Neutrophil (primary cell): Measurements from ENCODE around the gene ZC3H15.

Source experiments
- H3K27ac ChIP-seq: fragments of 200-600 bp; sonication (generic); 2 replicates; pipeline ENCODE4 v1.5.1; 2016; ENCODE audit warnings: mild to moderate bottlenecking, moderate library complexity
- H3K27me3 ChIP-seq: fragments of 200-600 bp; sonication (generic); 2 replicates; pipeline ENCODE4 v1.6.0; 2016; ENCODE audit warnings: mild to moderate bottlenecking
- H3K36me3 ChIP-seq: fragments of 200-600 bp; sonication (generic); 2 replicates; pipeline ENCODE4 v1.5.1; 2017
- H3K4me1 ChIP-seq, 2 experiments: fragments of 200-600 bp in 1 of 2; sonication (generic) in 1 of 2; 1 replicate in 1 of 2; 2 replicates in 1 of 2; pipeline versions ENCODE4 v1.5.1 to v1.6.1; 2013 to 2016; ENCODE audit warnings: low read depth in 1 of 2, low read length in 1 of 2, mild to moderate bottlenecking in 1 of 2, moderate library complexity in 1 of 2; ENCODE audit not compliant: control insufficient read depth in 1 of 2, insufficient read depth in 1 of 2
- H3K4me3 ChIP-seq, 2 experiments: fragments of 200-600 bp in 1 of 2; sonication (generic) in 1 of 2; 1 replicate in 1 of 2; 2 replicates in 1 of 2; pipeline ENCODE4 v1.5.1; 2013 to 2016; ENCODE audit warnings: low read depth in 1 of 2, low read length in 1 of 2, mild to moderate bottlenecking in 1 of 2, moderate library complexity in 1 of 2
- H3K9me3 ChIP-seq: fragments of 200-600 bp; sonication (generic); 2 replicates; pipeline ENCODE4 v1.5.1; 2016
- CTCF ChIP-seq: fragments of 200-600 bp; sonication (generic); IDR thresholded peaks from 2 replicates; pipeline ENCODE4 v1.5.1; 2016; ENCODE audit warnings: antibody characterized with exemption

The ZC3H15 gene

GRCh38 chr2:186484062-186484735 lies 1.9 kb upstream of the ZC3H15 start:
- Histone ChIP-seq H3K27me3 (no peaks in the 10 kb centered on the region), H3K4me3 (no peak overlapping the region), H3K36me3 (no peaks in the 10 kb centered on the region), H3K9me3 (no peaks in the 10 kb centered on the region), H3K27ac (peak overlapping the region; percentile 20), H3K4me1 (peaks cover 32 to 35% of the 10 kb centered on the region in 2 experiments)
- TF ChIP-seq CTCF = no peak

GRCh38 chr2:186485576-186485870 lies 537 bp upstream of the ZC3H15 start:
- H3K27ac ChIP-seq = peak overlapping the region; percentile 88
- no peaks in the 10 kb centered on the region for H3K9me3 ChIP-seq
- peak overlapping the region; percentile 67 to 83 for H3K4me3 ChIP-seq
- H3K27me3 ChIP-seq = no peaks in the 10 kb centered on the region
- no peak for TF ChIP-seq CTCF
- H3K36me3 ChIP-seq = no peaks in the 10 kb centered on the region
- H3K4me1 ChIP-seq = peaks cover 32 to 35% of the 10 kb centered on the region in 2 experiments

- Histone ChIP-seq H3K9me3 (no peaks in the 10 kb centered on the region), H3K27ac (peak overlapping the region; percentile 88), H3K4me1 (peaks cover 32 to 35% of the 10 kb centered on the region in 2 experiments), H3K27me3 (no peaks in the 10 kb centered on the region), H3K36me3 (no peaks in the 10 kb centered on the region), H3K4me3 (peak overlapping the region; percentile 67 to 83)
- no peak for TF ChIP-seq CTCF
These were observed 889 bp downstream of the ZC3H15 start for GRCh38 chr2:186486651-186487647.

- no peak overlapping the region for H3K4me3 ChIP-seq
- peaks cover 23% of the 10 kb centered on the region for H3K36me3 ChIP-seq
- peaks cover under 1 to 4% of the 10 kb centered on the region in 2 experiments for H3K4me1 ChIP-seq
- no peaks in the 10 kb centered on the region for H3K9me3 ChIP-seq
- H3K27ac ChIP-seq = no peak overlapping the region
- no peaks in the 10 kb centered on the region for H3K27me3 ChIP-seq
- TF ChIP-seq CTCF = no peak
These were observed 7.6 kb downstream of the ZC3H15 start for GRCh38 chr2:186493564-186494085.

- Histone ChIP-seq H3K4me1 (no peaks in the 10 kb centered on the region), H3K9me3 (no peaks in the 10 kb centered on the region), H3K27ac (no peak overlapping the region), H3K36me3 (peaks cover 38% of the 10 kb centered on the region), H3K27me3 (no peaks in the 10 kb centered on the region), H3K4me3 (no peak overlapping the region)
- no peak for TF ChIP-seq CTCF
These were observed 10.3 kb downstream of the ZC3H15 start for GRCh38 chr2:186496401-186496800.
